HG03521 (cell line): ENCODE results near the gene SPATS1.

ENCODE experiments used
- ATAC-seq: cut with Tn5 transposase; IDR thresholded peaks from one replicate; pipeline ENCODE4 v1.9.1; 2021; ENCODE audit warnings: mild to moderate bottlenecking, moderate library complexity; ENCODE audit not compliant: unreplicated experiment

Gene SPATS1

GRCh38 chr6:44342489-44342888 is at the start of gene SPATS1:
Gene SPATS1 (plus strand): TSS chr6:44342650. CDS start chr6:44343096, 446 bp downstream.
- ATAC-seq, result no peak

DNA sequence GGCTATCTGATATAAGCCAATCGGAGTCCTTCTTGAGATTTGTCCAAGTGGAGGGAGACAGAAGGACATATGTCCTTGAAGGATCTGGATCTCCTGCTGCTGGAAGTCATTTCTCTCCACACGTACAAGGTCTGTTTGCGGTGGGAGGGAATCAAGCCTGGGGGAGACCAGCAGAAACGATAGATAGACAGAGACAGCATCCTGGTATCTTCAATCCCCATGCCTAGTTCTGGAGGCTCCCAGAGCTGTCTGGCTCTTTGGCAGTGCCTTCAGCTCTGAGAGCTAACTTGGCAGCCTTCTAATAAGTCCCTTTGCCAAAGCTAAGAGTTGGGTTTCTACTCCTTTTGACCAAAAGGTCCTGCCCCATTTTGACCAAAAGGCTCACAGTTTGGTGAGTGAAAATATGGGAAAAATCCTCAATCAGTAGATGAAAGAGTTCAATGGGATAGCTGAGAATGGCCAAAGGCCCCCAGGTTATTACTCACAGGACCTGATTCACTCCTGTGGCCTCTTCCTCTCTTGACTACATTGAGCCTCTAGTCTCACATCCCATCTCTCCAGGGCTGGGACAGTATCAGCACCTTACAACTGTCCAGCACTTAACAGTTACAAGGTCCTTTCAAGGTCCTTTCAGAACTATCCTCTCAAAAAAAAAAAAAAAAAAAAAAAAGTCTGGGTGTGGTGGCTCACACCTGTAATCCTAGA is 49.6 kb upstream of the SPATS1 start:
- no peak for ATAC-seq

DNA sequence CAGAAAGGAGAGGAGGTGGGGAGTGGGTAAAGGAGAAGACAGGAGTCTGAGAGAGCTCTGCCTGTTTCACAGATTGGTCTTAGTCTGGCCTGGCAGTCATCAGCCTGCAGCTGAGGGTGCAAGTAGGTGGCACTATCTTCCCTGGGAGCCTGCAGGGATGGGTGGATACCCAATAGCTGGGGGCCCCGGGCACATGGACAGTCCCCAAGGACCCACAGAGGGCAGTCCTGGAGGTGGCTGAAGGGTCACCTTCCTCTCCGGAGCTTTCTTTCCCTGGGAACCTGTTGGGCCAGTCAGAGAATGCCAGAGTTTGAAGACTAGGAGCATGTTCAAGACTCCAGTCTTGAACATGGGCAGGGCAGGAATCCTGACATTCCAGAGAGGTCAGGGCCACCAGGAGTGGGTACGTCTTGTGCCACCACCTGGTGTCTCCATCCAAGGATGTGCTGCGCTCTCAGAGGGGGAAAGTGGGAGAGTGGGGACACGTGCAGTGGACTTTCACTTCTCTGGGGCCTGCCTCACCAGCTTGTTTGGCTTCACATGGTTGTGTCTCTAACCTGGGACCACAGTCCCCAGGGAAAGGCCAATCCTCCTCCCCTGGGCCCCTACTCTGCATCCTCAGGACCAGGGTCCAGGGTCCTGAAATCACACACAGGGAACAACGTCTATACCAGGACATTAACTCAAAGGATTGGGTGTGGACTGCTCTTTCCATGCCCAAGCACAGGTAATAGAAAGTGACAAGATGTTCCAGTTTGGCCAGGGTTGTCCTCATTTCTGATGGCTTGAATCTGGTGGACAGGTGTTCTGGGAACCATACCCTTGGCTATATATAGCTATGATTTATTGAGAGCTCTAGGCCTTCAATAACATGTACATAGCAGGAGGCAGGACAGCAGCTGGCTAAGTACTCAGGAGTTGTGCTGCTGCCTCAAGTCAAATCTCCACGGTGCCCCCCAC is 47.3 kb upstream of the SPATS1 start:
- no peak for ATAC-seq

GRCh38 chr6:44297063-44298038 is 45.1 kb upstream of the SPATS1 start:
- no peak for ATAC-seq

DNA sequence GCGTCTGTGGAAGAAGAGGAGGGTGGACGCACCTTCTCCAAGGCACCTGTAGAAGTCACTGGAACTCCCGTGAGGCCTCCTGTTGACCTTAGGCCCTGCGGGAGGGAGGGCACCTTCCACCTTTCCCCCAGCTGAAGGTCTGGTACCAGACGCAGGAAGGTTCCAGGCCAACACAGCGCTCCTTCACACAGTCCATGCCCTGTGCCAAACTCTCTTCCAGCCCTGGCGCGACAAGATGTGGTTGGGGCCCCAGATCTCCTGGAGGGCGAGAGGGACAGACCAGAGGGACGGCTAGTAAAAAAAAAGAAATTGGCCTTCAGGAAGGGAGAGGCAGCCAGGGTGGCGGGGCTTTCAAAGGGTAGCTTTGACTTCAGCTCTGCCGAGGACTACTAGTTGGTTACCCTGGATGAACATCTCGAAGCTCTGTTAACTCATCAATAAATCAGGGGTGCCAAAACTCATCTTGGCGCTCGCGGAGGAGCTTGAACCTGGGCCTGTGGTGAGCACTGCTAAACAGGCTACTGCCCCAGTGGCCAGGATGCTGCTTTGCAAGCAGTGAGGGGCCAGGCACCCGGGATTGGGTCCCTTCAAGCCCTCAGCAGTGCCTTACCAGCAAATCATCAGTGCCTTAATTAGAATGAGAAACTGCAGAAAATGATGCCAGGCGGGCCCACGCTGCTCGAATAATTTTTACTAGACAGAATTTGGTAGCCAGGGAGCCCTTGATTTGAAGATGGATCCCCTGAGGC is 44.2 kb upstream of the SPATS1 start:
- no peak for ATAC-seq

- no peak for ATAC-seq
These were observed 43.6 kb upstream of the SPATS1 start for GRCh38 chr6:44298864-44299263.

- no peak for ATAC-seq
These were observed 42.1 kb upstream of the SPATS1 start for GRCh38 chr6:44300292-44300823.

GRCh38 chr6:44301106-44301505 is 41.3 kb upstream of the SPATS1 start:
- ATAC-seq, result no peak

GRCh38 chr6:44301782-44302564 is 40.5 kb upstream of the SPATS1 start:
- ATAC-seq, result no peak

DNA sequence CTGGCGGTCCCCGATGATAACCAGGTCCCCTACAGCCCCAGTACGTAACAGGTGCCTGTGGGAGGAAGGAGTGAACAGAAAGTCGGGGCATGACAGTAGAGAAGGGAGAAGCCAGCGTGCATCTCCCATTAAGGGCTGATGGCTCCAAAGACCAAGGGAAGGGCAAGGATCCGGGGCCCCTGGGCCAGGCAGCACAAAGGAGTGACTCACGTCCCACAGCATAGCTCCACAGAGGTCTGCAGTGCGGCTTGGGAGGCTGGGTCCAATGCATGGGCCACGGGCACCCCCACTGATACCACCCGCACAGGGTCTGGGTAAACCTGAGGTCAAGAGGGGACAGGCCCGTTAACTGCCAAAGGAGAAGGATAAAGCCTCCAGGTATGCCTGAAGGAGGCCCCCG is 39.6 kb upstream of the SPATS1 start:
- no peak for ATAC-seq

- ATAC-seq, result no peak
These were observed 38.6 kb upstream of the SPATS1 start for GRCh38 chr6:44303842-44304241.

- no peak for ATAC-seq
These were observed 37.9 kb upstream of the SPATS1 start for GRCh38 chr6:44304282-44305199.

- ATAC-seq, result no peak
These were observed 37.2 kb upstream of the SPATS1 start for GRCh38 chr6:44305200-44305725.

- no peak for ATAC-seq
These were observed 35.7 kb upstream of the SPATS1 start for GRCh38 chr6:44306710-44307109.

- ATAC-seq, result no peak
These were observed 35.2 kb upstream of the SPATS1 start for GRCh38 chr6:44307217-44307616.

DNA sequence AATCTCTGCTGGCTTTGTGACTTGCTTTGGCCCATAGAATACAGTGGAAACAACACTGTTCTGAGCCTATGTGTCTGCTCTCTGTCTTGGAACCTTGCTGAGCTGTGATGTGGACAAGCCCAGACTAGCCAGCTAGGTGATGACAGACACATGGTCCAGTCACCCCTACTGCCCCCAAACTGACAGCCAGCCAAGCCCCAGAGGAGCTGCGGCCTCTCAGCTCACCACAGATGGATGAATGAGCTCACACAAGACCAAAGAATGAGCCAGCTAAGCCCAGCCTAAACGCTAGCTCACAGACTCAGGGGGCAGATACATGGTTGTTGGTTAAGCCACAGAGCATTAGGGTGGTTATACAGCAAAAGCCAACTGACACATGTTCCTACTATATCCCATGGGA is 33.4 kb upstream of the SPATS1 start:
- no peak for ATAC-seq

DNA sequence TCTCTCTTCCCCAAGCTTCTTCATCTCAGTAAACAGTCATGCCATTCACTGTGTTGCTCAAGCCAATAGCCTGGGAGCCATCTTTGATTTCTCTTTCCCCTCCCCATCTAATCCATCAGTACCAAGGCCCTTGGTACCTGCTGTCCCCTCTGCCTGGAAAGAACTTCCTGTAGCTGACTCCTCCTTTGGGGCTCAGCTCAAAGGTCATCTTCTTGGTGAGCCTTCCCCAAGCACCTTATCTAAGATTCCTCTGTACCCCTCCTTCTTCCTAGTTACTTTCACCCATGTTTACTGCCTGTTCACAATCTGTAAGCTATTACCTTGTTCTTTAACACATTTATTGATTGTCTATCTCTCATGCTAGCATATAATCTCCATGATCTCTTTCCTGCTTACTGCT is 32.8 kb upstream of the SPATS1 start:
- no peak for ATAC-seq

DNA sequence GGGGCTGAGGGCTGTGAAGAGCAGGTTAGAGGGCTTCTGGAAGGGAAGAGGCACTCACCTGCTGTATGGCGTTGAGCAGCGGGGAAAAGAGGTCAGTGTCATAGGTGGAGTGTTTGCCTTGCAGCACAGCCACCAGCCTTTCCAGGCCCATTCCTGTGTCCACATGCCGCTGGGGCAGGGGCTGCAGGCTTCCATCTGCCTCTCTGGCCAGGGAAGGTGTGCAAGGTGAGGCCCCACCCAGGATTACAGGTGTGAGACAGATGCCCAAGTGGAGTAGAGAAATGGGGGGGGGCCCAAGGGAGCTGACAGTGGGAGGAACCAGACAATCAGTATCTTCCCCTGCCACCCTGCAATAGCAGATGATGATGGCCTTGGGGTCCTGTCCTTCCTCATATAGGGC is 32.2 kb upstream of the SPATS1 start:
- no peak for ATAC-seq
